WI38 (cell line): ENCODE data around the gene PDCD1LG2.

Source experiments
- H3K4me3 ChIP-seq: 2 replicates; pipeline ENCODE4 v1.5.1; 2011; ENCODE audit warnings: low read depth, mild to moderate bottlenecking, control low read depth, low read length
- CTCF ChIP-seq: IDR thresholded peaks from 2 replicates; pipeline ENCODE4 v1.5.1; 2012; ENCODE audit warnings: low read depth, mild to moderate bottlenecking, control low read depth, low read length

The PDCD1LG2 gene

GRCh38 chr9:5518937-5519319 is 8.6 kb downstream of the PDCD1LG2 start:
- TF ChIP-seq CTCF = no peak
- no peak overlapping the region for H3K4me3 ChIP-seq

DNA sequence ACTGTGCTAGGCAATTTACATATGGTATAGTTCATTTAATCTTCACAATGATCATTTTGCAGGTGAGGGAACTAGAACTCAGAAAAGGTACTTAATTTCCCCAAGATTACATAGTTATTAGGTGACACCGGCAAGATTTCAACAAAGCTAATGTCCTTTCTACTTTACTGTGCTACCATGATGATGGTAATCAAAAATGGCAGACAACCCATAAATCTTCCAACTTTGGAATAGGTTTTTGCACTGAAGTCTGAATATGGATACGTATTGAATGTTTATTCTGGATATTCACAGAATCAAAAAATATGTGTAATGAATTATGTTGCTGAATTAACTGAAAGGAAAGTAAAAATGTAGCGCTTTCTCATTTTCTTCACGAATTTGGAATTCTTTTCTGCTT is 13.8 kb downstream of the PDCD1LG2 start:
- TF ChIP-seq CTCF = no peak
- H3K4me3 ChIP-seq = no peak overlapping the region

DNA sequence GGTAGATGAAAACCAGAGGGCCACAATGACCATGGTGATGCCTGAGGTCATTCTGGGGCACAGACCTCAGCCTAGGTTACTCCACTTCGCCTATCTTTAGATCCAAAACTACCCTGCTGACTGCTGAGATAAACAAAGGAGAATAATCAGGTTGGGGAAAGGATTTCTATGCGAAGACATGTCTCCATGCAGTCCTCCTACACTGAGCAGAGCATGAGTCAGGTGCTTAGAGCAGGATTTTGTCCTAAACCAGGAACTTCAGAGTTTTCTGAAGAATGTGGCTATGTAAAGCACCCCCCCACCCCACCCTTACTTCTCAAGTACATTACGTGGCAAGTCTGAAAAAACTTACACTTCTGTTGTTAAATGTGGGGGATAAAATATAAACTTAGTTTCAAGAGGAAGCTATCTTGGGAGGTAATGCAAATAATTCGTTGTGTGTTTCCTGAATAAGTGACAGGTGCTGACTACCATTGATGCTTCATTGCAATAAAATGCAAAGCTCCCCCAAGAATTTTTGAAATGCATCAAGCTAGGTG is 19.4 kb downstream of the PDCD1LG2 start:
- TF ChIP-seq CTCF = no peak
- no peak overlapping the region for H3K4me3 ChIP-seq

- no peak overlapping the region for H3K4me3 ChIP-seq
- no peak for TF ChIP-seq CTCF
Measured at GRCh38 chr9:5531101-5531882, 21.0 kb downstream of the PDCD1LG2 start.

DNA sequence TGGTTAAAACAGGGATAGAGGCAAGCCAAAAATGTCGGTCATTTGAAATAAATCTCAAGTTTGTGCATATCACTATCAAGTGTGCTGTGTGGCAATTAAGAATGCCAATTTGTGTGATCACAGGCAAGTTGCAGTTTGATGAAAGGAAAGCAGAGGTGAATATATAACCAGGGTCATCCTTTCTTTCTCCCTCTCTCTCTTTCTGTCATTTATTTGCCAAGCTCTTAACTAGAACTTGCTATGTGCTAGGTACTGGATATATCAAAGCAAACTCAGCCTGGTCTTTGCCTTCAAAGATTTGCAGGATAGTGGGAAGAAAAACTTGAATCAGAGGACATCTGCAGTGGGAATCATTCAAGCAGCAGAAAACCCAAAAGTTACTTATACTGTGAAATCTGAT is 22.0 kb downstream of the PDCD1LG2 start:
- H3K4me3 ChIP-seq = no peak overlapping the region
- TF ChIP-seq CTCF = no peak

DNA sequence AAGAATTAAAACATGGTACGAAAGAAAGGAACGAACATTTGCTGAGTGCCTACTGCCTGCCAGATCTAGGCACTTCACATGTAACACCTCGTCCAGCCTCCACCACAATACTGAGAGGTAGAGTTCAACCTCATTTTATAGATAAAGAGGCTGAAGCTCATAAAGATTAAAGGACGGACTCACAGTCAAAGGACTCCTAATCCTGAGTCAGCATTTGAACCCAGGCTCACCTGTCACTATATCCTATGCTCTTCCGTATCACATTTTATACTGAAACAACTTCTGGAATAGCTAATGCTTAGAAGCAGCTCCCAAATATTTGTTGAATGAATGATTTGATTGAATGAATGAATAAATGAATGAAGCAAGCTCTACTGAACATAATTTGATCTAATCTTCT is 22.5 kb downstream of the PDCD1LG2 start:
- H3K4me3 ChIP-seq = no peak overlapping the region
- TF ChIP-seq CTCF = no peak

DNA sequence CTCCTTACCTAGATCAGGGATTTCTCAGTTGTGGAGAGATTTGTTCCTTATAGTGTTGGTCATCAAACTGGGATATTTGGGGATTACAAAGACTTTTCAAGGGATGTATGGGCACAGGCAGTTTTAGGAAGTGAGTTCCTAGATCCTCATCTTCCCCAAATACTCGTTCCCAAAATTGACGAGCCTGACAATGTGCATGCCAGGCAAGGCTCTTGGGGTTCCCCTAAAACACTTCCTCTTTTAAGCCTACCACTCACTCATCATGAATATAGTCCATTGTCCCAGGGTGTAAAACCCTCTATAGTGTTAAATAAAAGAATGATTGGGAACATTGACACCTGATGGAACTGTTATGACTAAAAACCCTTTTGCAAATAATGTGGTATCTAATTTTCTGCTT is 26.4 kb downstream of the PDCD1LG2 start:
- H3K4me3 ChIP-seq = no peak overlapping the region
- no peak for TF ChIP-seq CTCF
